NCI-H748 (cell line): Measurements from ENCODE around the gene ATG10.
"Not testable (repeated sequence)": the region's sequence is repeated elsewhere in the genome, so short reads cannot be mapped to it uniquely, and the experiment has no call there.

Experiments used
- DNase-seq: peaks from one replicate; lab custom pipeline; 2025; ENCODE audit not compliant: unreplicated experiment; lab: John Stamatoyannopoulos, UW

The ATG10 gene

GRCh38 chr5:81980598-81981260 lies 8.9 kb downstream of the ATG10 start:
- no peak for DNase-seq

- not testable (repeated sequence) for DNase-seq
These were observed 10.4 kb downstream of the ATG10 start for GRCh38 chr5:81982172-81982685.

- DNase-seq, result not testable (repeated sequence)
These were observed 11.3 kb downstream of the ATG10 start for GRCh38 chr5:81983148-81983547.

GRCh38 chr5:81983563-81983962 lies 11.7 kb downstream of the ATG10 start:
- not testable (repeated sequence) for DNase-seq

GRCh38 chr5:81986126-81986525 lies 14.3 kb downstream of the ATG10 start:
- no peak for DNase-seq

GRCh38 chr5:81989204-81989603 lies 17.4 kb downstream of the ATG10 start:
- DNase-seq, result no peak

- DNase-seq, result no peak
These were observed 22.9 kb downstream of the ATG10 start for GRCh38 chr5:81994679-81995078.

- DNase-seq, result no peak
These were observed 23.6 kb downstream of the ATG10 start for GRCh38 chr5:81995407-81995806.

GRCh38 chr5:82004511-82004910 lies 32.7 kb downstream of the ATG10 start:
- DNase-seq, result no peak

GRCh38 chr5:82009869-82010268 lies 38.0 kb downstream of the ATG10 start:
- DNase-seq, result not testable (repeated sequence)

- no peak for DNase-seq
These were observed 38.9 kb downstream of the ATG10 start for GRCh38 chr5:82010696-82011095.

- DNase-seq, result no peak
These were observed 39.9 kb downstream of the ATG10 start for GRCh38 chr5:82011761-82012160.

GRCh38 chr5:82014644-82015043 lies 42.8 kb downstream of the ATG10 start:
- DNase-seq, result not testable (repeated sequence)

GRCh38 chr5:82018462-82018861 lies 46.6 kb downstream of the ATG10 start:
- no peak for DNase-seq

GRCh38 chr5:82019342-82020138 lies 47.7 kb downstream of the ATG10 start:
- DNase-seq, result peak; percentile 48

- DNase-seq, result no peak
These were observed 50.7 kb downstream of the ATG10 start for GRCh38 chr5:82022499-82022898.

- no peak for DNase-seq
These were observed 51.8 kb downstream of the ATG10 start for GRCh38 chr5:82023644-82024043.

- DNase-seq, result peak; percentile 32
These were observed 59.6 kb downstream of the ATG10 start for GRCh38 chr5:82031220-82032119.

GRCh38 chr5:82042894-82043293 lies 71.1 kb downstream of the ATG10 start:
- not testable (repeated sequence) for DNase-seq

- no peak for DNase-seq
These were observed 72.2 kb downstream of the ATG10 start for GRCh38 chr5:82044010-82044409.
